ENCODE measurements around the gene PDE4B. TPM values are rescaled to one million over a fixed set of nuclear protein-coding genes. Genes with fewer than 3 reads are reported as not detected.
"Not testable (repeated sequence)": the region's sequence is repeated elsewhere in the genome, so short reads cannot be mapped to it uniquely, and the experiment has no call there.

PDE4B gene
- polyA plus RNA-seq, 1 experiment = 17.6 TPM

DNA sequence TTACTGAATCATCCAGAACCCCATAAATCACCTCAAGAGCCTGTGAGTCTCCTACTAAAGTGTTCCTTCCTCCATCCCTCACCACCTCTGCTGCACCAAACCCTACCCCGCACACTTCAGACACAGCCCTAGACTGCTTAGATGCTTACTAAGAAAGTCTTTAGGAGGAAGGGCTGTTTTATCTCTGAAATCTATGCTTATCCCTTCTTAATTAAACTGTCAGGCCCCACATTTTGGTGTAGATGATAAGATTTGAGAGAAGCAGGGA lies 524.5 kb downstream of the PDE4B start:
- DNase-seq (ENCODE audit: low read depth, low spot score) = no peak
- Histone ChIP-seq H3K4me3 (ENCODE audit: low read depth, low read length) (no peak overlapping the region), H3K9me3 (ENCODE audit: control insufficient read depth, insufficient read depth, low read length) (no peaks in the 10 kb centered on the region; the same call in 1 of the 2 replicates), H3K27me3 (ENCODE audit: control insufficient read depth, insufficient read depth, low read length) (no peaks in the 10 kb centered on the region), H3K27ac (ENCODE audit: low read depth, low read length) (no peak overlapping the region)
- TF ChIP-seq CTCF (IDR thresholded peaks at IDR 0.05; ENCODE audit: low read depth, low read length) = no peak
- ChIA-PET POLR2A (no interaction called here), CTCF (no interaction called here)

GRCh38 chr1:66320231-66320630 lies 527.5 kb downstream of the PDE4B start:
- H3K9me3 ChIP-seq (ENCODE audit: control insufficient read depth, insufficient read depth, low read length) = no peaks in the 10 kb centered on the region
- POLR2A ChIA-PET = no interaction called here
- no peaks in the 10 kb centered on the region for H3K27me3 ChIP-seq (ENCODE audit: control insufficient read depth, insufficient read depth, low read length)
- H3K4me3 ChIP-seq (ENCODE audit: low read depth, low read length) = no peak overlapping the region
- TF ChIP-seq CTCF (IDR thresholded peaks at IDR 0.05; ENCODE audit: low read depth, low read length) = no peak
- DNase-seq (ENCODE audit: low read depth, low spot score) = no peak
- H3K27ac ChIP-seq (ENCODE audit: low read depth, low read length) = no peak overlapping the region
- CTCF ChIA-PET = interaction anchor here (2.2 kb wide), 1 partner anchor 126 kb away, joined by 5 read pairs; no protein-coding TSS in a partner anchor

DNA sequence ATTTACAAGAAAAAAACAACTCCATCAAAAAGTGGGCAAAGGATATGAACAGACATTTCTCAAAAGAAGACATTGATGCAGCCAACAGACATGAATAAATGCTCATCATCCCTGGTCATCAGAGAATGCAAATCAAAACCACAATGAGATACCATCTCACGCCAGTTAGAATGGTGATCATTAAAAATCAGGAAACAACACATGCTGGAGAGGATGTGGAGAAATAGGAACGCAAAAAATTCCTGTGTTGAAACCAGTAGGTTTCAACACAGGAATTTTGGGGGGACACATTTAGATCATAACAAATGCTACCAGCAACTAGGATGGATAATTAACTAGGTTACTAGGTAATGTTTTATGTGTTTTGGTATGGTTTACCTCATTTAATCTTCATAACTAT lies 529.8 kb downstream of the PDE4B start:
- POLR2A ChIA-PET = interaction anchor here (0.6 kb wide), 1 partner anchor 49 kb away, joined by 4 read pairs; no protein-coding TSS in a partner anchor
- H3K27me3 ChIP-seq (ENCODE audit: control insufficient read depth, insufficient read depth, low read length); CTCF ChIA-PET; H3K27ac ChIP-seq (ENCODE audit: low read depth, low read length); DNase-seq (ENCODE audit: low read depth, low spot score); H3K4me3 ChIP-seq (ENCODE audit: low read depth, low read length); H3K9me3 ChIP-seq (ENCODE audit: control insufficient read depth, insufficient read depth, low read length): not testable (repeated sequence)

DNA sequence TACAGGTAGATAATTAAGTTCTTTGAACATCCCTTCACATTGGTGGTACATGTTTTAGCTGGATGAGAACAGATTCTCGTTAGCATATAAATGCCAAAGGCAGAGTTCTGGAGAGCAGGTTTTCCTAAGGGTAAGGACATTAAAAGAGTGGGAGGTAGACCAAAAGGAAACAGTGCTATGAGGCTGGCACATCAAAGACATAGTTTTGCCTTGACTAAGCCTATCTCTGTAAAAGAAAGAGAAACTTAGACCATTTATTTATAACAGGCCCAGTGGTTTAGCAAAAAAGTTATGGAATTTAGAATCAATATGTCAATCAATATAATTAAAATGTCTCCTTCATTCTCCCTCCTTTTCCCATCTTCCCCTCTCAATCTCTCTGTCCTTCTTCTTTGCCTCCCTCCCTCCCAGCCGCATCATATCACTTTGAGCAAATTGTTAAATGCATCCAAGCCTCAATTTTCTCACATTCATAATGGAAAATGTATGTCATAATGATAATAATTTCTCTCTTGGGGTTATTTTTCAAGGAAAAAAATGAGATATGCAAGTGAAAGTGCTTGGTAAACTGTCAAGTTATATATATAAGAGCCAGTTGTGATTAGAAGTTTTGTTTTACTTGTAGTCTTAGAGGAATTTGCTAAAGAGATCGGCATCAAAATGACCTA lies 531.4 kb downstream of the PDE4B start:
- CTCF ChIA-PET = no interaction called here
- DNase-seq (ENCODE audit: low read depth, low spot score) = no peak
- Histone ChIP-seq H3K27me3 (ENCODE audit: control insufficient read depth, insufficient read depth, low read length) (no peaks in the 10 kb centered on the region), H3K9me3 (ENCODE audit: control insufficient read depth, insufficient read depth, low read length) (no peaks in the 10 kb centered on the region), H3K4me3 (ENCODE audit: low read depth, low read length) (no peak overlapping the region), H3K27ac (ENCODE audit: low read depth, low read length) (no peak overlapping the region)
- POLR2A ChIA-PET = interaction anchor here (0.5 kb wide), 1 partner anchor 127 kb away, joined by 3 read pairs; no protein-coding TSS in a partner anchor
- TF ChIP-seq CTCF (IDR thresholded peaks at IDR 0.05; ENCODE audit: low read depth, low read length) = no peak

GRCh38 chr1:66325594-66326380 lies 533.1 kb downstream of the PDE4B start:
- no peak for TF ChIP-seq CTCF (IDR thresholded peaks at IDR 0.05; ENCODE audit: low read depth, low read length)
- ChIA-PET POLR2A (no interaction called here), CTCF (no interaction called here)
- H3K4me3 ChIP-seq (ENCODE audit: low read depth, low read length) = no peak overlapping the region
- no peaks in the 10 kb centered on the region for H3K27me3 ChIP-seq (ENCODE audit: control insufficient read depth, insufficient read depth, low read length)
- no peaks in the 10 kb centered on the region for H3K9me3 ChIP-seq (ENCODE audit: control insufficient read depth, insufficient read depth, low read length)
- no peak overlapping the region for H3K27ac ChIP-seq (ENCODE audit: low read depth, low read length)
- DNase-seq (ENCODE audit: low read depth, low spot score) = no peak
